UCSD-AML1 (cell line): ENCODE data around the gene TBXAS1.
"Not testable (repeated sequence)": the region's sequence is repeated elsewhere in the genome, so short reads cannot be mapped to it uniquely, and the experiment has no call there.

Source experiments
- DNase-seq: peaks from one replicate; lab custom pipeline; 2025; ENCODE audit not compliant: unreplicated experiment; lab: John Stamatoyannopoulos, UW

The TBXAS1 gene

DNA sequence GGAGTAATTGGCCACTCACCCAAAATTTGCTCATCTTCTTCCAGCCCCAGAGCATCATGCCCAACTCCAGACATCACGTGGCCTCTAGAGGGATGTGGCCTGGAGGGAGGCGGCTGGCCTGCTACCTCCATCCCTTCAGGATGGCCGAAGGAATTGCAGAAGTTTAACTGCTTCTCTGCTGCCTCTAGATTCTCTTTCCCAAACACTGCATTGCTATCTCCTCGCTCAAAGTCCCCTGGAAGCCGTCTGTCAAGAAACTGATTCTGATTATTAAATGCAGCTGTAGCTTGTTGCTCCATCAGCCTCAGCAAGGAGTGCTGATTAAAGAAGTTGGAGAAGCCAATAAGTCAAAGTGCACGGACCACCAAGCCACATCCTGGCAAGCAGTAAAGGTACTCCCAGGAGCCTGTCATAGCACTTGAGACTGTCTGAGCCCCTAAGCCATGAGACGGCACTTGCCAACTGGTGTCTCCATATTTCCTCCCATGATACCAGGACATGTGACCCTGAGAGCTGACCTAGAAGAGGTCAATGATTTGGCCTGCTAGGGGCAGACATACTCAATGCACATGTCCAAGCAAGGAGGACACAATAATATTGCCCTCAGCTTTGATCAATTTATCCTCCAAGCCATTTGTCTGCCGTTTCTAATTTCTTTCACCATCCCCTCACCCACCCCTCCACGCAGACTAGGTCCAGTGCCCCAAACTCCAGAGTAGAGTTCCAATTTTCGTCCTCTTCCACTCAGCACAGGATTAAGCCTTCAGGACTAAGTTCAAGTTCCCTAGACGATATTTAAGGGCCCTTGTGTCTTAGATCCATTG is 84.2 kb downstream of the TBXAS1 start:
- DNase-seq: no peak

DNA sequence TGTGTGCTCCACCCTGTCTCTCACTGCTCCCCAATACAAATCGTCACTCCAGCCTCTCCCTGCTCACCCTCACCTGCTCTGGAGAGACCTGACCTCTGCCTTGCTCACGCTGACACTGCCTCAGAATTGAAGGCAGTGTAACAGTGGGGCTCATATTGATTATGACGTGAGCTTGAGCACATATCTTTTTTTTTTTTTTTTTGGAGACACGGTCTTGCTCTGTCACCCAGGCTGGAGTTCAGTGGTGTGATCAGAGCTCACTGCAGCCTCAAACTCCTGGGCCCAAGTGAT is 84.7 kb downstream of the TBXAS1 start:
- DNase-seq: no peak

- DNase-seq: no peak
Observed at GRCh38 chr7:139914306-139915267, 85.5 kb downstream of the TBXAS1 start.

DNA sequence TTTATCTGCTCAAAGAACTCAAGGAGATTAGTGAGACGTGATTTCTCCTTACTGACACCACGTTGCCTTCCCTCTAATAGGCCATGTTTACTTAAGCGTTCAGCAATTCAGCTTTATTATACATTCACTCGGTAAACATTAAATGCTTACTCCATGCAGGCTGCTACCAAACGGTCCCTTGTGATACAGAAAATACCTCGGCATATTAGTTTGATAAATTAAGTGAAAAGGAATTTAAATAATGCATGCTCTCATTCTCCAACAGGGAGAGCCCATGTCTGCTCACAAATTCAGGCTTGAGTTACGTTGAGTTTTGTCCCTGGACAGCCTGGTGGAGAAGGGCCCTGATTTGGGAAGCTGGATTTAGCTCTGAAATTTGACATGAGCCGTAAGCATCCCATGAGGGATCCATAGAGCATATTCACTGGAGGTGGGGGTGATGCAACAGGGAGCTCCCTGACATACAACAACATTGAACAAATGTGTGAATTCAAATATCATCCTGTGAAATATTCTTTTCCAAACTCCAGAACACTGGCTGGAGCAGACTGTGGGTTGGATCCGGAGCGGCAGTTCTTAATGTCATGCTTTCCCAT is 86.3 kb downstream of the TBXAS1 start:
- DNase-seq: no peak

DNA sequence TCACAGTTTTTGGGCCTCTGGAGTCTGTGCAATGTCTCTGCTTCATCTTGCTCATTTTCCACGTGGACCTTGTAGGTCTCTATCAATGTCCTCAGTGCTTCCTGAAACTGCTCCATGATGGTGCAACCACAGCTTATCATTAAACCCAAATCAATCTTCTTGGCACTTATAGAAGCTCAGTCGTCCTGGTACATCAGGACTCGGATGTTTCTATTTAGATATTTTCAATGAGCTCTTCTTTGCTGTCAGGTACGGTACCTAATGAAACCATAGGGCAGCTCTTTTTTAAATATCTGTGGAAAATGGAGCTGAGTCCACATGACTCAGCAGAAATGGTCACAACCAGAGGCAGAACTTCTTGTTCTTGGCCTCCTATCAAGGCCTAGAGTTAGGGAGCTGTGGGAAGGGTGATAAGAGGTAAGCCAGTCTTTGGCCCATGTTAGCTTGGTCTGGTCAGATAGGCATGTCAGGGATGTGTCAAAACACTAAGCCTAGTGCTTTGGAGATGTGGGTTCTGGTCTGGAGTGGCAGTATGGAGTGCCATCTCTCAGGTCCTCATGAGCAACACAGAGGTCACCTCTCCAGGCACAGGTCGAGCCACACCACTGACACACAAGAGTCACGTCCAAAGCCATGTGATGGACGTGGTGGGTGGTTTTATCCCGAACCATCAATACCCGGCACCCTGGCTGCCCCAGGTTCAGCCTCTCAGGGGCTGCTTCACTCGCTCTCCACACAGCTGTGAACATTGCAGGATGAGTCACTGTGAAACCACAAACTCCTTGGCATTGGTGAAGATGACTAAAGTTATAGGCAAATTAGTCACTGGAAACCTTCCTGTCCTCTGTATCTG is 87.0 kb downstream of the TBXAS1 start:
- DNase-seq: peak; percentile 26

DNA sequence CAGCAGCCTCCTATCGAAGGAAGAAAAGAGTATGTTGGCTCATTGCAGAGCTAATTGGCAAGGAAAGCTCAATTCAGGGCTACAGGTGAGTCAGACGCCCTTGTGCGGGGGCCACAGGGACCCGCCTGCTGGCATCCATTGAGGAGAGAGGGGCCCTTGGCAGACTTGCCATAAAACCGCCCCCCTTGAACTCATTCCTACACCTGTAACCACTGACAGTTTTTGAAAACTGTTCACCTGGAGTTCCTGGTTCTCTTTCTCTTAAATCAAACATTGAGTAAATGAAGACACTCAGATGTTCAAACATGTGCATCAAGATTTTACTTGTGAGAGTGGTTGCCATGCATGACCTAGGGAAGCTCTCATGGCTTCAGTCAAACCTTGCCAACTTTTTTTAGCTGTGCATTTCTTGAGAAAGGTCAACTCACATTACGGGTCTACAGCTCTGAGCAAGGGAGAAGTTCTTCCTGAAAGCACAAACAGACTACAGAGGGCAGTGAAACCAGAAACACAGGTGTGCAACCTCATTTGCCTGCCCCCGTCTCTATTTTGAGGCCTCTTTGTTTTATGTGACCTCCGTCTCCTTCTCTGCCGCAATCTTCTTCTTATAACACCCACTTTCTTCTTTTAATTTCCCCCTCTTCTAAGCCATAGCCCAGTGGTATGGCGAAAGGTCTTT is 87.8 kb downstream of the TBXAS1 start:
- DNase-seq: no peak

DNA sequence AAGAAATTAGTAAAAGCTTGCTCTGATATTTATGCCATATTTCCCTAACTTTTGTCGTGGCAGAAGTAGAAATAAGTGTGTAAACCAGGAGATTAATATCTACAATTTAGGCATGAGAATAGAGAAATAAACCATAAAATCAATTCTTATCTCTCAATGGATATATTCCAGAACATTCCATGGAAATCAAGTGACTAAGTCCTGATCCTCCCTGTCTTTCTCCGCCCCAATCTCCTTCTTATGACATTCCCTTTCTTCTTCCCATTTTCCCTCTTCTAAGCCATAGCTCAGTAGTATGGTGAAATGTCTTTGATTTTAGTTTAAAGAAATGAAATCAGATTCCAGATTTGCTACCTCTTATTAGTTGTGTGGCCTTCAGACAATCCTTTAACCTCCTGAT is 88.8 kb downstream of the TBXAS1 start:
- no peak for DNase-seq

- no peak for DNase-seq
Observed at GRCh38 chr7:139918480-139918879, 89.4 kb downstream of the TBXAS1 start.

- no peak for DNase-seq
Observed at GRCh38 chr7:139923090-139923489, 94.0 kb downstream of the TBXAS1 start.

- no peak for DNase-seq
Observed at GRCh38 chr7:139924461-139924860, 95.4 kb downstream of the TBXAS1 start.

GRCh38 chr7:139929221-139929620 is 100.2 kb downstream of the TBXAS1 start:
- not testable (repeated sequence) for DNase-seq

DNA sequence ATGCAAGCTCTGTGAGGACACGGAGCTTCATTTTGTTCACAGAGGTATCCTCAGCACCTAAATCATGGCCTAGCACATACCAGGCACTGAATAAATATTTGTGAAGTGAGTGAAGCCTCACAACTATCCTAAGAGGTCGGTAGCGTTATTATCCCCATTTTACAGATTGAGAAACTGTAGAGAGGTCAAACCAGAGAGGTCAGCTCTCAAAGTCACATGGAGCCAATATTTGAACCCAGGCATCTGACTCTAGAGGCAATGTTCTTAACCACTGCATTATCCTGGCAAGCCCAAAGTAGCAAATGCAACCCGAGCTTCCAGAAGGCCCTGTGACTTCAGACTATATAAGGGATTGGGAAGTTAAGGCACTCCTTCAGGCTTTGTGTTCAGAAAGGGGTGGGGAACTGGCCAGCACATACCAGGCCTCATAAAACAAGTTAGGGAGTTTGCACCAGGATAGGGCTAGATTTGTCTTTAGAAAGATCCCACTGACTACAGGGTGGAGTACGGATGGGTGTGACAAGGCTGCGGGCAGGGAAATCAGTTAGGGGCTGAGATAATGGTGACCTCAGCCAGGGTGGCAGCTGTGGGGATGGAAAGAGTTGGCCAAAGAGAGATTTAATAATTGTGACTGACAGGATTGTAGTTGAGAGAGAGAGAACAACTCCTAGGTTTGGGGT is 101.4 kb downstream of the TBXAS1 start:
- no peak for DNase-seq

DNA sequence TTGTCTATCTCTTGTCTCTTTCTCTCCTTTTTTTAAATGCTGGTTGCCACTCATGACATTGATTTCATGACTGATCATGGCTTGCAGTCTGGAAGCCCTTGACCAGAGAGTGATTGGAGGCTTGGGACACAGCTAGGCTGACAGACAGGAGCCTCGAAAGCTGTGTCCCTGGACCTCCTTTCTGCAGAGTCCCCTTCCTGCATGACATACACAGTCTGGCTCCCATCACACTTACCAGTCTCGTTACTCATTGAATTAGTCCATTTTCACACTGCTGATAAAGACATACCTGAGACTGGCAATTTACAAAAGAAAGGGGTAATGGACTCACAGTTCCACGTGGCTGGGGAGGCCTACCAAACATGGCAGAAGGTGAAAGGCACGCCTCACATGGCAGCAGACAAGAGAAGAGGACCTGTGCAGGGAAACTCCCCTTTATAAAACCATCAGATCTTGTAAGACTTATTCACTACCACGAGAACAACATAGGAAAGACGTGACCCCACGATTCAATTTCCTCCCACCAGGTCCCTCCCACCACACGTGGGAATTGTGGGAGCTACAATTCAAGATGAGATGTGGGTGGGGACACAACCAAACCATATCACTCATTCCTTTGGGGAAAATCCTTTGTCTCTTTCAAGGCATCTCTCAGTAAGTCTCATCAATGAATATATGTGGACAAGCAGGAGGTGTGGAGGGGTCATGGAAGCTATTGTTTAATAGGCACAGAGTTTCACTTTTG is 102.3 kb downstream of the TBXAS1 start:
- DNase-seq: no peak

DNA sequence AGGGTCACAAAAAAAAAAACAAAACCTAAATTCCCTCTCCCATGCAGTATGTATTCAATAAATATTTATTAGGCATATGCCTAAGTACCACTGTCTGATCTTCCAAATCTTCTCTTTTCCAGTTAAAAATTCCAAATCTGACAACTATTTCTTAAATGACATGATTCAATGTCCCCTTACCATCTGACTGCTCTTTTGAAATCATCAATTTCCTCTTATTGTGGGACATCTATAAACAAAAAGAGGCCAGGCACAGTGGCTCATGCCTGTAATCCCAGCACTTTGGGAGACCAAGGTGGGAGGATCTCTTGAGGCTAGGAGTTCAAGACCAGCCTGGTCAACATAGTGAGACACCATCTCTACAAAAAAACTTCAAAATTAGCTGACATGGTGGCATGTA is 103.5 kb downstream of the TBXAS1 start:
- no peak for DNase-seq

- DNase-seq: peak; percentile 25
Observed at GRCh38 chr7:139936760-139937310, 107.8 kb downstream of the TBXAS1 start.

GRCh38 chr7:139937715-139938114 is 108.7 kb downstream of the TBXAS1 start:
- DNase-seq: peak; percentile 61

DNA sequence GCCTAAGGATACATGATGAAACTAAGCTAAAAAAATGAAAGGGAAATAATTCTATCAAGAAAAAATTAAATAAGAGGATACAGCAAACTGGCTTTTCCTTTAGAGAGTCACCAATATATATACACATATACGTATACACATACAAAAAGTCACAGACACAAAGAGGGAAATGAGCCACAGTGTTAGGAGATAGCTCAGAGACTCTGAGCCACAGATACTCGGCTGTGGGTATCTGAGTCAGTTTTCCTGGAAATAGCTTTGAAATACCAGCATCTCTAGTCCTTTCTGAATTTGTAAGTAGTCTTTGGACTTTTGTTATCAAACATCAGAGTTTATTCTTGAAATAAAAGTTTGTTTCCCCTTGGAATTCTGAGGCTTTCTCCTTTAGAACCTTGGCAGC is 111.8 kb downstream of the TBXAS1 start:
- no peak for DNase-seq

DNA sequence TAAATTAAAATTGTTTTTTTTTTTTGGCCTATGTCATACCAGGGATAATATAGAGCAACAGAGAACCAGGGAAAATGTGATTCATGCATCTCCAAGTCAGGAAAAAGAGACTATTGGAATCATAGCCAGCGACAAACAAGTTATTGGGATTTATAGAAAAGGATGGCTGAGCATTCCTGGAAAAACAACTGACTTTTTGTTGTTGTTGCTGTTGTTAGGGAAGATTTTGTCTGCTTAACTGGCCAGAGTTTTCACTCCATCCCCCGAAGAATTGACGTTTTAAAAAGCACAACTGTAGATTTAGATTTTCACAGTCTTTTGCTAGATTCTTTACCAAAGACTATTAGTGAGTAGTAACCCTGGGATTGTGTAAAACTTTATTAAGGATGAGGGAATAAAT is 112.4 kb downstream of the TBXAS1 start:
- no peak for DNase-seq

- no peak for DNase-seq
Observed at GRCh38 chr7:139941866-139942265, 112.8 kb downstream of the TBXAS1 start.
